ENCODE measurements around the gene PCDHA1. TPM values are rescaled to one million over a fixed set of nuclear protein-coding genes. Genes with fewer than 3 reads are reported as not detected.

Gene PCDHA1
- total and polyA plus RNA-seq, 2 experiments from 2014 or later = 0.81 to 1.6 TPM

DNA sequence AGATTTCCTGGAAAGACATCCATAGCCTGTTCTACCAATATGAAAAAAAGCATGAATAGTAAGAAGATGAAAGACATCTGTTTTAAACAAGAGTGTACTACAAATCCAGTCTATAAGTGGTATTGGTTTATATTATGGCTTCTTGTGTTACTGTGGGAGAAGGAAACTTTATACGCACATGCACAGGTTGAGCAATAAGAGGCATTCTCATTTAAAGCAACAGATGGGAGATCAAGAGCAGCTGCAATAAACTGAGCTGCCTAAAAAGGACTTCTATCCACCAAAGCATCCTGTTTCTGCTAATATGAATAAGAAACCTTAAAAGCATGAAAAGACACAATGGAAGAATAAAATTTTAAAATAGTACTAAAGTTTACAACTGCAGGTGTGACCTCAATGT, 256.6 kb downstream of the PCDHA1 start:
- DNase-seq (ENCODE audit: low spot score) = no peak

More for the DNA sequence above, 256.6 kb downstream of the PCDHA1 start:
- Histone ChIP-seq H2AFZ (no peak overlapping the region), H3K27me3 (ENCODE audit: insufficient read depth) (no peaks in the 10 kb centered on the region), H3K27ac (ENCODE audit: low read depth) (no peak overlapping the region), H3F3A (replicated peaks; ENCODE audit: low read depth) (no peaks in the 10 kb centered on the region), H3K79me2 (replicated peaks; ENCODE audit: insufficient read depth) (no peaks in the 10 kb centered on the region), H3K4me1 (ENCODE audit: insufficient read depth) (peaks cover 23% of the 10 kb centered on the region), H3K36me3 (ENCODE audit: insufficient read depth) (no peaks in the 10 kb centered on the region), H4K20me1 (replicated peaks; ENCODE audit: insufficient read depth) (no peaks in the 10 kb centered on the region), H3K4me3 (no peak overlapping the region), H3K9me2 (ENCODE audit: insufficient read depth) (no peaks in the 10 kb centered on the region), H3K4me2 (no peak overlapping the region)
- Mint-ChIP-seq H3K4me3 (no peak overlapping the region), H3K9me3 (no peaks in the 10 kb centered on the region), H3K4me1 (peaks cover 18% of the 10 kb centered on the region), H3K36me3 (ENCODE audit: low read depth) (no peaks in the 10 kb centered on the region), H3K27me3 (ENCODE audit: insufficient read depth, low read depth, poor library complexity) (no peaks in the 10 kb centered on the region), H3K27ac (no peak overlapping the region)
- TF ChIP-seq EZH2phosphoT487 (IDR thresholded peaks at IDR 0.05; ENCODE audit: unreplicated experiment) (no peak), JUNB (IDR thresholded peaks at IDR 0.05; ENCODE audit: unreplicated experiment) (no peak), CREB1 (CRISPR knock-in tag; IDR thresholded peaks at IDR 0.05; ENCODE audit: low read depth) (no peak), STAT1 (IDR thresholded peaks at IDR 0.05; ENCODE audit: unreplicated experiment) (no peak), ZNF114 (CRISPR knock-in tag; IDR thresholded peaks at IDR 0.05) (no peak), ZNF331 (CRISPR knock-in tag; IDR thresholded peaks at IDR 0.05; ENCODE audit: low read depth) (no peak)
- TF ChIP-seq, protein P1, sequence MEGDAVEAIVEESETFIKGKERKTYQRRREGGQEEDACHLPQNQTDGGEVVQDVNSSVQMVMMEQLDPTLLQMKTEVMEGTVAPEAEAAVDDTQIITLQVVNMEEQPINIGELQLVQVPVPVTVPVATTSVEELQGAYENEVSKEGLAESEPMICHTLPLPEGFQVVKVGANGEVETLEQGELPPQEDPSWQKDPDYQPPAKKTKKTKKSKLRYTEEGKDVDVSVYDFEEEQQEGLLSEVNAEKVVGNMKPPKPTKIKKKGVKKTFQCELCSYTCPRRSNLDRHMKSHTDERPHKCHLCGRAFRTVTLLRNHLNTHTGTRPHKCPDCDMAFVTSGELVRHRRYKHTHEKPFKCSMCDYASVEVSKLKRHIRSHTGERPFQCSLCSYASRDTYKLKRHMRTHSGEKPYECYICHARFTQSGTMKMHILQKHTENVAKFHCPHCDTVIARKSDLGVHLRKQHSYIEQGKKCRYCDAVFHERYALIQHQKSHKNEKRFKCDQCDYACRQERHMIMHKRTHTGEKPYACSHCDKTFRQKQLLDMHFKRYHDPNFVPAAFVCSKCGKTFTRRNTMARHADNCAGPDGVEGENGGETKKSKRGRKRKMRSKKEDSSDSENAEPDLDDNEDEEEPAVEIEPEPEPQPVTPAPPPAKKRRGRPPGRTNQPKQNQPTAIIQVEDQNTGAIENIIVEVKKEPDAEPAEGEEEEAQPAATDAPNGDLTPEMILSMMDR (conservative IDR thresholded peaks at IDR 0.05; ENCODE audit: low read depth in 2 of 2) = no peak
- TF ChIP-seq, protein P2, sequence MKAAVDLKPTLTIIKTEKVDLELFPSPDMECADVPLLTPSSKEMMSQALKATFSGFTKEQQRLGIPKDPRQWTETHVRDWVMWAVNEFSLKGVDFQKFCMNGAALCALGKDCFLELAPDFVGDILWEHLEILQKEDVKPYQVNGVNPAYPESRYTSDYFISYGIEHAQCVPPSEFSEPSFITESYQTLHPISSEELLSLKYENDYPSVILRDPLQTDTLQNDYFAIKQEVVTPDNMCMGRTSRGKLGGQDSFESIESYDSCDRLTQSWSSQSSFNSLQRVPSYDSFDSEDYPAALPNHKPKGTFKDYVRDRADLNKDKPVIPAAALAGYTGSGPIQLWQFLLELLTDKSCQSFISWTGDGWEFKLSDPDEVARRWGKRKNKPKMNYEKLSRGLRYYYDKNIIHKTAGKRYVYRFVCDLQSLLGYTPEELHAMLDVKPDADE (IDR thresholded peaks at IDR 0.05) = no peak
- TF ChIP-seq, protein P3, sequence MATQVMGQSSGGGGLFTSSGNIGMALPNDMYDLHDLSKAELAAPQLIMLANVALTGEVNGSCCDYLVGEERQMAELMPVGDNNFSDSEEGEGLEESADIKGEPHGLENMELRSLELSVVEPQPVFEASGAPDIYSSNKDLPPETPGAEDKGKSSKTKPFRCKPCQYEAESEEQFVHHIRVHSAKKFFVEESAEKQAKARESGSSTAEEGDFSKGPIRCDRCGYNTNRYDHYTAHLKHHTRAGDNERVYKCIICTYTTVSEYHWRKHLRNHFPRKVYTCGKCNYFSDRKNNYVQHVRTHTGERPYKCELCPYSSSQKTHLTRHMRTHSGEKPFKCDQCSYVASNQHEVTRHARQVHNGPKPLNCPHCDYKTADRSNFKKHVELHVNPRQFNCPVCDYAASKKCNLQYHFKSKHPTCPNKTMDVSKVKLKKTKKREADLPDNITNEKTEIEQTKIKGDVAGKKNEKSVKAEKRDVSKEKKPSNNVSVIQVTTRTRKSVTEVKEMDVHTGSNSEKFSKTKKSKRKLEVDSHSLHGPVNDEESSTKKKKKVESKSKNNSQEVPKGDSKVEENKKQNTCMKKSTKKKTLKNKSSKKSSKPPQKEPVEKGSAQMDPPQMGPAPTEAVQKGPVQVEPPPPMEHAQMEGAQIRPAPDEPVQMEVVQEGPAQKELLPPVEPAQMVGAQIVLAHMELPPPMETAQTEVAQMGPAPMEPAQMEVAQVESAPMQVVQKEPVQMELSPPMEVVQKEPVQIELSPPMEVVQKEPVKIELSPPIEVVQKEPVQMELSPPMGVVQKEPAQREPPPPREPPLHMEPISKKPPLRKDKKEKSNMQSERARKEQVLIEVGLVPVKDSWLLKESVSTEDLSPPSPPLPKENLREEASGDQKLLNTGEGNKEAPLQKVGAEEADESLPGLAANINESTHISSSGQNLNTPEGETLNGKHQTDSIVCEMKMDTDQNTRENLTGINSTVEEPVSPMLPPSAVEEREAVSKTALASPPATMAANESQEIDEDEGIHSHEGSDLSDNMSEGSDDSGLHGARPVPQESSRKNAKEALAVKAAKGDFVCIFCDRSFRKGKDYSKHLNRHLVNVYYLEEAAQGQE (IDR thresholded peaks at IDR 0.05; ENCODE audit: unreplicated experiment) = no peak
- no peak for ATAC-seq
